ENCODE measurements around the gene NCAPD3. TPM values are rescaled to one million over a fixed set of nuclear protein-coding genes. Genes with fewer than 3 reads are reported as not detected.

The NCAPD3 gene
- total and polyA plus RNA-seq, 4 donors = 14.1 to 35.4 (median 24.2) TPM

DNA sequence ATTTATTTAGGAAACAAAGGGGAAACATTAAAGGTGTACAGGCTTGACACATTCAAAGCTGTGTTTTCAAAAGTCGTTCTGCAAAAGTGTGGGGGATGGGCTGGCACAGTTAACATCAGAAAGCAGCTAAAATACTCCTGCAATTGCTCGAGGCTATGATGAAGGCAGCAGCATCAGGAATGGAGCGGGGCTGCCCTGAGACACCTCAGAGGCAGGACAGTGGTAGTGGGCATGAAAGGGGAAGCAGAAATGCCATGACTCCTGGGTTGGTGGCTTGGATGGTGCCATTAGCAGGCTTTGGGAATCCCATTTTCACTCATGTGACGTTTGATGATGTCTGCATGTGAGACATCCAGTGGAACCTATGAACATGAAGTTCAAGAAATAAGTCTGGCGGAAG lies 646 bp downstream of the NCAPD3 start:
- no peak overlapping the region for H3K27ac ChIP-seq (ENCODE audit: low read depth in 1 of 2, low read length in 2 of 2)
- H3K9me3 ChIP-seq (ENCODE audit: control insufficient read depth in 4 of 4, low read length in 3 of 4) = no peaks in the 10 kb centered on the region
- H3K4me1 ChIP-seq (ENCODE audit: control insufficient read depth in 4 of 4, insufficient read depth in 4 of 4, low read length in 3 of 4) = peaks cover 4 to 32% (median 23%) of the 10 kb centered on the region in 4 donors
- 36% methylated on average over 5 of the region's 5 CpGs for WGBS
- peaks cover 5 to 17% (median 9%) of the 10 kb centered on the region in 4 donors for H3K36me3 ChIP-seq (ENCODE audit: control insufficient read depth in 4 of 4, insufficient read depth in 3 of 4, low read depth in 1 of 4, low read length in 3 of 4)
- DNase-seq (ENCODE audit: low spot score) = no peak
- H3K27me3 ChIP-seq (ENCODE audit: control insufficient read depth in 4 of 4, insufficient read depth in 4 of 4, low read length in 3 of 4) = no peaks in the 10 kb centered on the region
- H3K9ac ChIP-seq (ENCODE audit: low read depth in 1 of 2, low read length in 2 of 2) = no peak overlapping the region
- TF ChIP-seq RAD21 (IDR thresholded peaks at IDR 0.05) = no peak
- TF ChIP-seq, protein P1, sequence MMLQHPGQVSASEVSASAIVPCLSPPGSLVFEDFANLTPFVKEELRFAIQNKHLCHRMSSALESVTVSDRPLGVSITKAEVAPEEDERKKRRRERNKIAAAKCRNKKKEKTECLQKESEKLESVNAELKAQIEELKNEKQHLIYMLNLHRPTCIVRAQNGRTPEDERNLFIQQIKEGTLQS (IDR thresholded peaks at IDR 0.05) = no peak
- no peak for TF ChIP-seq EGR1 (IDR thresholded peaks at IDR 0.05; ENCODE audit: low read depth in 2 of 2)
- TF ChIP-seq, protein P2, sequence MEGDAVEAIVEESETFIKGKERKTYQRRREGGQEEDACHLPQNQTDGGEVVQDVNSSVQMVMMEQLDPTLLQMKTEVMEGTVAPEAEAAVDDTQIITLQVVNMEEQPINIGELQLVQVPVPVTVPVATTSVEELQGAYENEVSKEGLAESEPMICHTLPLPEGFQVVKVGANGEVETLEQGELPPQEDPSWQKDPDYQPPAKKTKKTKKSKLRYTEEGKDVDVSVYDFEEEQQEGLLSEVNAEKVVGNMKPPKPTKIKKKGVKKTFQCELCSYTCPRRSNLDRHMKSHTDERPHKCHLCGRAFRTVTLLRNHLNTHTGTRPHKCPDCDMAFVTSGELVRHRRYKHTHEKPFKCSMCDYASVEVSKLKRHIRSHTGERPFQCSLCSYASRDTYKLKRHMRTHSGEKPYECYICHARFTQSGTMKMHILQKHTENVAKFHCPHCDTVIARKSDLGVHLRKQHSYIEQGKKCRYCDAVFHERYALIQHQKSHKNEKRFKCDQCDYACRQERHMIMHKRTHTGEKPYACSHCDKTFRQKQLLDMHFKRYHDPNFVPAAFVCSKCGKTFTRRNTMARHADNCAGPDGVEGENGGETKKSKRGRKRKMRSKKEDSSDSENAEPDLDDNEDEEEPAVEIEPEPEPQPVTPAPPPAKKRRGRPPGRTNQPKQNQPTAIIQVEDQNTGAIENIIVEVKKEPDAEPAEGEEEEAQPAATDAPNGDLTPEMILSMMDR (IDR thresholded peaks at IDR 0.05; ENCODE audit: low read depth, low read length, missing input control) = no peak
- no peak for TF ChIP-seq FOXA1 (IDR thresholded peaks at IDR 0.05)
- TF ChIP-seq YY1 (IDR thresholded peaks at IDR 0.05) = no peak
- H3K4me3 ChIP-seq (ENCODE audit: low read depth in 1 of 3, low read length in 3 of 3) = peak overlapping the region; percentile 76 to 83 (median 81)

DNA sequence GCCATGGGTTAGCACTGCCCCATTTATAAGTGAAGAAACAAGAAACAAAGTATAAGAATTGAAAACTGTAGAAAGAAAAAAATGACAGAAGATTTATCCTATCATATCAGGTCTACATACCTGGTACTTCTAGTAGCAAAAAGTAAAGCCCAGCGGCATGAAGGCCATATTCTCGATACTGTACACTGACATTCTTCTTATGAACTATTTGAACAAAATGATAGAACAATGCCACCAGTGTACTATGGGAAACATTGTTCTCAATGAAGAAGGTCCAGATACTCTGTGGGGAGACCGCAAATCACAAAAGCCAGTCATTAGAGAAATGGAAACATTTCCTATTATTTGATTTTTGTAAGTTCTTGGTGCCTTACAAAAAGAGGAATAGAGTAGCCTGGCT lies 7.0 kb downstream of the NCAPD3 start:
- Histone ChIP-seq H3K27me3 (ENCODE audit: control insufficient read depth in 4 of 4, insufficient read depth in 4 of 4, low read length in 3 of 4) (no peaks in the 10 kb centered on the region), H3K9ac (ENCODE audit: low read depth in 1 of 2, low read length in 2 of 2) (no peak overlapping the region), H3K4me1 (ENCODE audit: control insufficient read depth in 4 of 4, insufficient read depth in 4 of 4, low read length in 3 of 4) (no peaks in the 10 kb centered on the region), H3K4me3 (ENCODE audit: low read depth in 1 of 3, low read length in 3 of 3) (no peak overlapping the region), H3K36me3 (ENCODE audit: control insufficient read depth in 4 of 4, insufficient read depth in 3 of 4, low read depth in 1 of 4, low read length in 3 of 4) (peaks cover 5 to 26% (median 15%) of the 10 kb centered on the region in 4 donors), H3K27ac (ENCODE audit: low read depth in 1 of 2, low read length in 2 of 2) (no peak overlapping the region), H3K9me3 (ENCODE audit: control insufficient read depth in 4 of 4, low read length in 3 of 4) (no peaks in the 10 kb centered on the region)
- 95% methylated on average over 3 of the region's 3 CpGs for WGBS
- TF ChIP-seq TAF1 (conservative IDR thresholded peaks at IDR 0.05) (no peak), EGR1 (IDR thresholded peaks at IDR 0.05; ENCODE audit: low read depth in 2 of 2) (no peak), SP1 (IDR thresholded peaks at IDR 0.05) (no peak), RXRA (IDR thresholded peaks at IDR 0.05) (no peak)
- TF ChIP-seq, protein P3, sequence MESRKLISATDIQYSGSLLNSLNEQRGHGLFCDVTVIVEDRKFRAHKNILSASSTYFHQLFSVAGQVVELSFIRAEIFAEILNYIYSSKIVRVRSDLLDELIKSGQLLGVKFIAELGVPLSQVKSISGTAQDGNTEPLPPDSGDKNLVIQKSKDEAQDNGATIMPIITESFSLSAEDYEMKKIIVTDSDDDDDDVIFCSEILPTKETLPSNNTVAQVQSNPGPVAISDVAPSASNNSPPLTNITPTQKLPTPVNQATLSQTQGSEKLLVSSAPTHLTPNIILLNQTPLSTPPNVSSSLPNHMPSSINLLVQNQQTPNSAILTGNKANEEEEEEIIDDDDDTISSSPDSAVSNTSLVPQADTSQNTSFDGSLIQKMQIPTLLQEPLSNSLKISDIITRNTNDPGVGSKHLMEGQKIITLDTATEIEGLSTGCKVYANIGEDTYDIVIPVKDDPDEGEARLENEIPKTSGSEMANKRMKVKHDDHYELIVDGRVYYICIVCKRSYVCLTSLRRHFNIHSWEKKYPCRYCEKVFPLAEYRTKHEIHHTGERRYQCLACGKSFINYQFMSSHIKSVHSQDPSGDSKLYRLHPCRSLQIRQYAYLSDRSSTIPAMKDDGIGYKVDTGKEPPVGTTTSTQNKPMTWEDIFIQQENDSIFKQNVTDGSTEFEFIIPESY (IDR thresholded peaks at IDR 0.05) = no peak
- TF ChIP-seq, protein P1 (IDR thresholded peaks at IDR 0.05) = no peak
- no peak for DNase-seq (ENCODE audit: low spot score)

DNA sequence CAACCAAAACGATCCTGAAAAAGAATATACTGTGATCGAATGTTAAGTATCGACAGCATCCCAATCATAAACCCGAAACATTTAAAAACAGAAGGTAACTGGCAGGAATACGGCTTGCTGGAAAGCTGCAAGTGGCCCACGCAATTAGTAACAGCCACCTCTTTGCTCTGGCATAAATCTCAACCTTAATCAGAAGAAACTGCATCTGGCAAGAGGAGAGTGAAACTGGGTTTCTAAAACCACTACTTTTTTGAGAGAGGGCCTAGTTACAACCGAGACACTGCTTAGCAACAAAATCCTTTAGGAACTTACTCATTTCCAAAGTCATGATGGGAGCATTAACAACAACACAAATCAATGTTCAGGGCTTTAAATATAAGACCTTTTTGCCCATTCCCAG lies 7.9 kb downstream of the NCAPD3 start:
- no peak for DNase-seq (ENCODE audit: low spot score)
- WGBS = 96% methylated on average over 7 of the region's 7 CpGs
- no peak overlapping the region for H3K27ac ChIP-seq (ENCODE audit: low read depth in 1 of 2, low read length in 2 of 2)
- H3K4me1 ChIP-seq (ENCODE audit: control insufficient read depth in 4 of 4, insufficient read depth in 4 of 4, low read length in 3 of 4) = no peaks in the 10 kb centered on the region
- no peaks in the 10 kb centered on the region for H3K27me3 ChIP-seq (ENCODE audit: control insufficient read depth in 4 of 4, insufficient read depth in 4 of 4, low read length in 3 of 4)
- no peak overlapping the region for H3K4me3 ChIP-seq (ENCODE audit: low read depth in 1 of 3, low read length in 3 of 3)
- H3K36me3 ChIP-seq (ENCODE audit: control insufficient read depth in 4 of 4, insufficient read depth in 3 of 4, low read depth in 1 of 4, low read length in 3 of 4) = peaks cover 3 to 25% (median 15%) of the 10 kb centered on the region in 4 donors
- H3K9me3 ChIP-seq (ENCODE audit: control insufficient read depth in 4 of 4, low read length in 3 of 4) = no peaks in the 10 kb centered on the region
- TF ChIP-seq HNF4G (IDR thresholded peaks at IDR 0.05) = no peak
- TF ChIP-seq YY1 (IDR thresholded peaks at IDR 0.05) = no peak
- H3K9ac ChIP-seq (ENCODE audit: low read depth in 1 of 2, low read length in 2 of 2) = no peak overlapping the region

Data from liver (tissue), 9 donors.